ENCODE data around the gene ABI1.
A peak's percentile ranks its signal among the peaks of the same experiment; 100 is the strongest.

The ABI1 gene

DNA sequence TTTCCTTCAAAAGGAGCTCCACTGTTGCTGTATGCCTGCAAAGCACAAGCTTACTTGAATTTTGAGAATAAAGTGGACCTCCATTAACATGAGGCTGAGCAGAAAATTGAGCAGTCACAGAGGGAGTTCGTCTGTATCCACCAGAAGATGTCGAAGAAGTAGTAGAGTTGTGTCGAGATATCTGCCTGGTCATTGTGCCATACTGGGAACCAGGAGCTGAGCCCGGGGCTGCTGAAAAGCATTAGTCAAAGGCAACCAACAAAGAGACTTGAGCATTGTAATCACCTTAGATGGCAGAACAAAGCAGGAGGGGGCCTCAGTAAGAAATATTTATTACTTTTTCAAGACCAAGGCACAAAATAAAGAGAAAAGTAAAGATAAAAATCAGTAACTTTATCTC lies 101.8 kb downstream of the ABI1 start:
- DNase-seq (ENCODE audit: extremely low spot score) = no peak
- POLR2A ChIA-PET = no interaction called here
- TF ChIP-seq, protein P1, sequence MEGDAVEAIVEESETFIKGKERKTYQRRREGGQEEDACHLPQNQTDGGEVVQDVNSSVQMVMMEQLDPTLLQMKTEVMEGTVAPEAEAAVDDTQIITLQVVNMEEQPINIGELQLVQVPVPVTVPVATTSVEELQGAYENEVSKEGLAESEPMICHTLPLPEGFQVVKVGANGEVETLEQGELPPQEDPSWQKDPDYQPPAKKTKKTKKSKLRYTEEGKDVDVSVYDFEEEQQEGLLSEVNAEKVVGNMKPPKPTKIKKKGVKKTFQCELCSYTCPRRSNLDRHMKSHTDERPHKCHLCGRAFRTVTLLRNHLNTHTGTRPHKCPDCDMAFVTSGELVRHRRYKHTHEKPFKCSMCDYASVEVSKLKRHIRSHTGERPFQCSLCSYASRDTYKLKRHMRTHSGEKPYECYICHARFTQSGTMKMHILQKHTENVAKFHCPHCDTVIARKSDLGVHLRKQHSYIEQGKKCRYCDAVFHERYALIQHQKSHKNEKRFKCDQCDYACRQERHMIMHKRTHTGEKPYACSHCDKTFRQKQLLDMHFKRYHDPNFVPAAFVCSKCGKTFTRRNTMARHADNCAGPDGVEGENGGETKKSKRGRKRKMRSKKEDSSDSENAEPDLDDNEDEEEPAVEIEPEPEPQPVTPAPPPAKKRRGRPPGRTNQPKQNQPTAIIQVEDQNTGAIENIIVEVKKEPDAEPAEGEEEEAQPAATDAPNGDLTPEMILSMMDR (IDR thresholded peaks at IDR 0.05; ENCODE audit: control extremely low read depth, extremely low read depth, low read depth, missing control alignments) = no peak
- CTCF ChIA-PET = interaction anchor here (0.9 to 1.1 kb wide), 2 partner anchors 12 to 13 kb away, joined by 3 to 4 read pairs; no protein-coding TSS in a partner anchor

DNA sequence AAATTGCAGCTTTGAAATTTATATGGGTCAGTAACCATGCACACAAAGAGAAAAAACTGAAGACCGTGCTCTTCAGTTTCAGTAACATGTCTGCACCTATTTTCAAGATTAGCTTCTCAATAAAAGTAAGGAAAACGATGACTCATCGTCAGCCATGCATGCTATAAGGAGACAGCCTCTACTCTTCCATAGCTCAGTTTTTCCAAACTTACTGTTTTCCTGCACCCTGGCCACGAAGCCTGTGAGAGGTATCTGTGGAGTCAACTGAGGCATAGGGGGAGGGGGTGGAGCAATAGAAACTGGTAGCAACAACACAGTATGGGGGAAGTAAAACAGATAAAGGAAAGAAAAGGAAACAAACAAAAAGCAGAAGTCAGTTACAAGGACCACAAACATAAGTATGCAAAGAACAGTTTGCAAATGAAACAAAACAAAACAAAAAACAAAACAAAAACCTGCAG lies 105.3 kb downstream of the ABI1 start:
- DNase-seq (ENCODE audit: extremely low spot score) = peak; percentile 52
- TF ChIP-seq, protein P1 (IDR thresholded peaks at IDR 0.05; ENCODE audit: control extremely low read depth, extremely low read depth, low read depth, missing control alignments) = no peak
- POLR2A ChIA-PET = no interaction called here
- CTCF ChIA-PET = interaction anchor here (1.2 to 4.2 kb wide), 7 partner anchors 17 to 105 kb away, joined by 3 to 13 read pairs (median 6); partner anchors contain the start of gene ABI1

DNA sequence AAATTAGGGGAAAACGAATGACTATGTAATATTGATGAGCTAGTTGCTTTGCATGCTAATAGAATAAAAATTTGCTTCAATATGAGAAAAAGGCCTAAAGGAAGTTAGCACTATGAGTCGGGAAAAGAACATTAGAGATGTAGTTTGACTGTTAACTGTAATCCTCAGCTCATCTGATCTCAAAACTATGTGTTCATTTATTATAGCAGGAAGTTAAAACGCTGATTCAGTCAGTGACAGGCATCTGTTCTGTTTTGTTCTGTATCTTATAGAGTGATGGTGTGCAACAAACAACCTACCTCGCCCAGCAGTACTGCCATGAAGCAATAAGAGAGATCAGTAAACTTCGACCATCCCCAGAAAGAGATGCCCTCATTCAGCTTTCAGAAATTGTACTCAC lies 114.7 kb downstream of the ABI1 start:
- ChIA-PET POLR2A (no interaction called here), CTCF (interaction anchor here (0.7 to 1.5 kb wide), 3 partner anchors 11 to 20 kb away, joined by 3 to 4 read pairs (median 4); no protein-coding TSS in a partner anchor)
- TF ChIP-seq, protein P1 (IDR thresholded peaks at IDR 0.05; ENCODE audit: control extremely low read depth, extremely low read depth, low read depth, missing control alignments) = no peak
- DNase-seq (ENCODE audit: extremely low spot score) = no peak

DNA sequence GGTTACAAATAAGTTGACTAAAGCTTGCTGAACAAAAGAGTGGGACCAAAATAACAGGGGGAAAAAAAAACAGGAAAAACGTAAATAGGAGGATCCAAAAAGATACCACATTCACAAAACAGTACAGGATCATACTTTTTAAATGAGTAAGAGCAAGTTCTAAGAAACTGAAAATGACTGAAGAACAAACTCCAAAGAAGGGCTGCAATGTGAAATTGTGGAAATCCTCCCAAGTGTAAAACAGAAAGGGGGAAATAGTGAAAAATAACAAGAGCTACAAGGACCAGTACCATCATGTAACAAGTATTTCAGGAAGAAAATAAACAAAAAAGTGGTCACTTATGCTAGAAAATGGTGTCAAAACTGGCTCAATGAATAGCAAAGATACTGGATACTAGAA lies 116.9 kb downstream of the ABI1 start:
- CTCF ChIA-PET = interaction anchor here (0.9 kb wide), 2 partner anchors 8 to 32 kb away, joined by 3 read pairs; no protein-coding TSS in a partner anchor
- DNase-seq (ENCODE audit: extremely low spot score) = no peak
- POLR2A ChIA-PET = no interaction called here
- TF ChIP-seq, protein P1 (IDR thresholded peaks at IDR 0.05; ENCODE audit: control extremely low read depth, extremely low read depth, low read depth, missing control alignments) = no peak

DNA sequence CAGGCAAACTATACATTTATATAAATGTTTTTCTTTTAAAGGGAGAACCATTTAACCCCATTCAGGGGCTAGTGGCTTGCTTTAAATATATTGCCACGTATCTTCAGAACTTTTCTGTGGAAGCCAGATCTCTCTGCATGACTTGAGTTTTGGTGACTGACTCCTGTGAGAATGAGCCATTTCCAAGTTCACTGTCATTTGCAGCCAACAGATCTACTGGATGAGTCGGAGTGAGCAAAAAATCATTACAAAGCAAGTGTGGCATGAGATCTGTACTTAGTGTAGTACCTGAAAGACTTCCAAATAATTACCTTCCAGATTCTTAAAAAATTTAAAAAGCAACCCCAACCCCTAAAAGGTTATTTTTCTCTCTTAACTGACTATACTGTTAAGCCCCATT lies 117.7 kb downstream of the ABI1 start:
- TF ChIP-seq, protein P1 (IDR thresholded peaks at IDR 0.05; ENCODE audit: control extremely low read depth, extremely low read depth, low read depth, missing control alignments) = no peak
- CTCF ChIA-PET = interaction anchor here (0.9 kb wide), 1 partner anchor 9 kb away, joined by 3 read pairs; no protein-coding TSS in a partner anchor
- DNase-seq (ENCODE audit: extremely low spot score) = no peak
- POLR2A ChIA-PET = no interaction called here

DNA sequence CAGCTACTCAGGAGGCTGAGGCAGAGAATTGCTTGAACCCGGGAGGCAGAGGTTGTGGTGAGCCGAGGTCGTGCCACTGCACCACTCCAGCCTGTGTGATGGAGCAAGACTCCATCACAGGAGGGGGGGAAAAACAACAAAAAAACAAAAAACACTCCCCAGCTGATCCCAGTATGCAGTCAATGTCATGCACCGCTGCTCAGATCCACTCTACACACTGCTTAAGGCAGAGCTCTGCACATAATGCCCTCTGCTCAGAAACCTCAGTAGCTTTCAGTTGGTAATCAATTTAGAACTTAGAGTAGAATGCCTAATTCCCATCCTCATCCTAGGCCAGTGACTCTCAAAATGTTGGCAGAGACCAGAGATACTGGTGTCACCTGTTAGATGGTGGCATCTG lies 119.4 kb downstream of the ABI1 start:
- DNase-seq (ENCODE audit: extremely low spot score) = no peak
- POLR2A ChIA-PET = interaction anchor here (0.6 kb wide), 1 partner anchor 189 kb away, joined by 3 read pairs; no protein-coding TSS in a partner anchor
- TF ChIP-seq, protein P1 (IDR thresholded peaks at IDR 0.05; ENCODE audit: control extremely low read depth, extremely low read depth, low read depth, missing control alignments) = no peak
- CTCF ChIA-PET = interaction anchor here (0.9 to 3.4 kb wide), 5 partner anchors 9 to 144 kb away, joined by 3 to 17 read pairs (median 5); partner anchors contain the start of gene ABI1

Measured in GM10248 (cell line).